ENCODE data around the gene FMN2. TPM values are rescaled to one million over a fixed set of nuclear protein-coding genes. Genes with fewer than 3 reads are reported as not detected.

The FMN2 gene
- total RNA-seq, 1 experiment from 2014 or later: 0.59 TPM

DNA sequence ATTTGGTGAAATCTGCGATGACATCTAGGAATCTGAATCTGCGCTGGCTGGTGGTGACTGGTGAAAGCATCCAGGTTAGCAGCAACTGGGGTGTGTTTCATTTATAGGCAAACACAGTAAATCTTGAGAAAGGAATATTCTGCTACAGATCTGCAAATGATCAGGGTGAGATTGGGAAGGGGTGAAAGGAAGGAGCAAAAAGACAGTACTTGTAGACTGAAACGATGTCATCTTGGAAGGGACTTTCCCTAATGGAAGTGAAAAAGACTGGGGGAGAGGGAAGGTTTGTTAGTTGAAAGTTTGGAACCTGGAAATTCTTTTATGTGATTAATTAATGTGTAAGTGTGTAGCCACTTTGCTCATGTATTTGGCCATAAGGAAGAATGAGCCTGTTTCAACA is 228.3 kb downstream of the FMN2 start:
- H4K91ac ChIP-seq (ENCODE audit: insufficient read length, low read depth, low read length): no peak overlapping the region
- Mint-ChIP-seq H3K4me3 (no peak overlapping the region), H3K9me3 (no peaks in the 10 kb centered on the region), H3K27ac (no peak overlapping the region), H3K36me3 (ENCODE audit: insufficient read depth in 1 of 3, low read depth in 3 of 3) (no peaks in the 10 kb centered on the region), H3K4me1 (peaks cover 0 to 12% of the 10 kb centered on the region in 2 experiments; a peak in 2 of 4 replicates), H3K27me3 (ENCODE audit: low read depth) (no peaks in the 10 kb centered on the region; the same call in 1 of the 2 replicates)
- H3T11ph ChIP-seq (ENCODE audit: low read length): no peak overlapping the region
- H3K18ac ChIP-seq (ENCODE audit: insufficient read length, low read depth, low read length): no peak overlapping the region
- H3K79me1 ChIP-seq (ENCODE audit: insufficient read depth, low read depth, low read length, poor library complexity, severe bottlenecking): no peaks in the 10 kb centered on the region
- no peak overlapping the region for H2AK5ac ChIP-seq (ENCODE audit: insufficient read length, low read length)
- no peaks in the 10 kb centered on the region for H3K79me2 ChIP-seq (ENCODE audit: insufficient read depth, low read length)
- H3K4ac ChIP-seq (ENCODE audit: low read depth, low read length): no peak overlapping the region
- no peak overlapping the region for H3K23ac ChIP-seq (ENCODE audit: insufficient read length, low read depth, low read length)
- no peak overlapping the region for H4K8ac ChIP-seq (replicated peaks; ENCODE audit: insufficient read length, low read depth, low read length)
- H4K5ac ChIP-seq (ENCODE audit: insufficient read length, low read depth, low read length): no peak overlapping the region
- no peak overlapping the region for H2BK15ac ChIP-seq (ENCODE audit: low read depth, low read length)
- H3K4me1 ChIP-seq (ENCODE audit: insufficient read depth, low read length): no peaks in the 10 kb centered on the region
- TF ChIP-seq, protein P1, sequence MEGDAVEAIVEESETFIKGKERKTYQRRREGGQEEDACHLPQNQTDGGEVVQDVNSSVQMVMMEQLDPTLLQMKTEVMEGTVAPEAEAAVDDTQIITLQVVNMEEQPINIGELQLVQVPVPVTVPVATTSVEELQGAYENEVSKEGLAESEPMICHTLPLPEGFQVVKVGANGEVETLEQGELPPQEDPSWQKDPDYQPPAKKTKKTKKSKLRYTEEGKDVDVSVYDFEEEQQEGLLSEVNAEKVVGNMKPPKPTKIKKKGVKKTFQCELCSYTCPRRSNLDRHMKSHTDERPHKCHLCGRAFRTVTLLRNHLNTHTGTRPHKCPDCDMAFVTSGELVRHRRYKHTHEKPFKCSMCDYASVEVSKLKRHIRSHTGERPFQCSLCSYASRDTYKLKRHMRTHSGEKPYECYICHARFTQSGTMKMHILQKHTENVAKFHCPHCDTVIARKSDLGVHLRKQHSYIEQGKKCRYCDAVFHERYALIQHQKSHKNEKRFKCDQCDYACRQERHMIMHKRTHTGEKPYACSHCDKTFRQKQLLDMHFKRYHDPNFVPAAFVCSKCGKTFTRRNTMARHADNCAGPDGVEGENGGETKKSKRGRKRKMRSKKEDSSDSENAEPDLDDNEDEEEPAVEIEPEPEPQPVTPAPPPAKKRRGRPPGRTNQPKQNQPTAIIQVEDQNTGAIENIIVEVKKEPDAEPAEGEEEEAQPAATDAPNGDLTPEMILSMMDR (conservative IDR thresholded peaks at IDR 0.05): no peak
- H2BK20ac ChIP-seq (ENCODE audit: low read depth, low read length, poor library complexity, severe bottlenecking): no peak overlapping the region
- H3K27ac ChIP-seq (ENCODE audit: insufficient read length, low read depth, low read length): no peak overlapping the region
- WGBS (ENCODE audit: extremely low coverage, insufficient read length, low lambda C conversion rate): no CpG with 5 or more reads among the region's 3 CpGs
- no peaks in the 10 kb centered on the region for H4K20me1 ChIP-seq (ENCODE audit: control insufficient read depth, insufficient read depth, insufficient read length)
- no peak overlapping the region for H3K14ac ChIP-seq (ENCODE audit: insufficient read depth, low read length)
- no peak overlapping the region for H2BK12ac ChIP-seq (ENCODE audit: insufficient read length, low read depth, low read length)
- H2BK5ac ChIP-seq (ENCODE audit: insufficient read length, low read length): no peak overlapping the region
- no peaks in the 10 kb centered on the region for H3K9me3 ChIP-seq (ENCODE audit: control insufficient read depth, low read depth, low read length)
- H2BK120ac ChIP-seq (ENCODE audit: low read depth, low read length, poor library complexity, severe bottlenecking): no peak overlapping the region
- no peak overlapping the region for H3K4me2 ChIP-seq (ENCODE audit: insufficient read depth, insufficient read length, low read length)
- H3K27me3 ChIP-seq (ENCODE audit: insufficient read depth, low read length): no peaks in the 10 kb centered on the region
- H3K56ac ChIP-seq (ENCODE audit: insufficient read length, low read depth, low read length): no peak overlapping the region
- no peak overlapping the region for H2AFZ ChIP-seq (ENCODE audit: low read length)
- no peak overlapping the region for H3K9ac ChIP-seq (ENCODE audit: extremely low read depth, insufficient read length, low read length)
- DNase-seq: no peak
- no peaks in the 10 kb centered on the region for H3K23me2 ChIP-seq (ENCODE audit: insufficient read length, low read depth, low read length, poor library complexity, severe bottlenecking)
